GM23338 (cell line): ENCODE data around the gene OR6N1. TPM values are rescaled to one million over a fixed set of nuclear protein-coding genes. Genes with fewer than 3 reads are reported as not detected.

ENCODE experiments used
- ATAC-seq: fragments of 200-7000 bp; cut with Tn5 transposase; 3 replicates; pipeline ENCODE4 v1.9.1; 2020
- DNase-seq: peaks from one replicate; pipeline ENCODE4 v3.0.0-alpha.2; 2015; ENCODE audit warnings: low spot score
- H2AFZ ChIP-seq: fragments of 200-600 bp; sonication (generic); 2 replicates; pipeline ENCODE4 v1.8.0; 2016; ENCODE audit warnings: antibody characterized with exemption, mild to moderate bottlenecking, moderate library complexity
- H3F3A ChIP-seq: fragments of 200-600 bp; sonication (generic); replicated peaks from 2 replicates; pipeline ENCODE4 v1.8.0; 2017; ENCODE audit warnings: antibody characterized with exemption, mixed run types, low read depth
- H3K27ac ChIP-seq: fragments of 200-600 bp; sonication (generic); 2 replicates; pipeline ENCODE4 v1.6.1; 2016; ENCODE audit warnings: low read depth
- H3K27me3 ChIP-seq: fragments of 200-600 bp; sonication (generic); 2 replicates; pipeline ENCODE4 v1.8.0; 2016; ENCODE audit warnings: mild to moderate bottlenecking, mixed run types, moderate library complexity; ENCODE audit not compliant: insufficient read depth
- H3K36me3 ChIP-seq: fragments of 200-600 bp; sonication (generic); 2 replicates; pipeline ENCODE4 v1.8.0; 2016; ENCODE audit warnings: mild to moderate bottlenecking; ENCODE audit not compliant: insufficient read depth
- H3K4me1 ChIP-seq: fragments of 200-600 bp; sonication (generic); 2 replicates; pipeline ENCODE4 v1.8.0; 2016; ENCODE audit warnings: mild to moderate bottlenecking, moderate library complexity; ENCODE audit not compliant: insufficient read depth
- H3K4me2 ChIP-seq: fragments of 200-600 bp; sonication (generic); 2 replicates; pipeline ENCODE4 v1.7.1; 2017; ENCODE audit warnings: mixed run types
- H3K4me3 ChIP-seq: fragments of 200-600 bp; sonication (generic); 2 replicates; pipeline ENCODE4 v1.6.1; 2016; ENCODE audit warnings: mixed run types
- H3K79me2 ChIP-seq: fragments of 200-600 bp; sonication (generic); replicated peaks from 2 replicates; pipeline ENCODE4 v1.8.0; 2017; ENCODE audit warnings: mild to moderate bottlenecking; ENCODE audit not compliant: insufficient read depth
- H3K9me2 ChIP-seq: fragments of 200-600 bp; sonication (generic); 2 replicates; pipeline ENCODE4 v1.8.0; 2017; ENCODE audit not compliant: insufficient read depth
- H4K20me1 ChIP-seq: fragments of 200-600 bp; sonication (generic); replicated peaks from 2 replicates; pipeline ENCODE4 v1.8.0; 2017; ENCODE audit warnings: mild to moderate bottlenecking; ENCODE audit not compliant: insufficient read depth
- H3K27ac Mint-ChIP-seq: 2 replicates; pipeline ENCODE4 v1.8.0; 2020; ENCODE audit warnings: inconsistent platforms, mild to moderate bottlenecking, moderate library complexity, mixed read lengths
- H3K27me3 Mint-ChIP-seq: 3 replicates; pipeline ENCODE4 v1.8.0; 2022; ENCODE audit warnings: low read depth, mild to moderate bottlenecking, moderate library complexity, mixed read lengths, inconsistent platforms; ENCODE audit not compliant: insufficient read depth, poor library complexity
- H3K36me3 Mint-ChIP-seq: 3 replicates; pipeline ENCODE4 v1.8.0; 2021; ENCODE audit warnings: low read depth, mild to moderate bottlenecking, inconsistent platforms, moderate library complexity, mixed read lengths
- H3K4me1 Mint-ChIP-seq: 3 replicates; pipeline ENCODE4 v1.8.0; 2020; ENCODE audit warnings: mild to moderate bottlenecking, inconsistent platforms, mixed read lengths
- H3K4me3 Mint-ChIP-seq: 3 replicates; pipeline ENCODE4 v1.8.0; 2021; ENCODE audit warnings: moderate library complexity, mild to moderate bottlenecking, inconsistent platforms, mixed read lengths
- H3K9me3 Mint-ChIP-seq: 3 replicates; pipeline ENCODE4 v1.8.0; 2020; ENCODE audit warnings: moderate library complexity, mild to moderate bottlenecking, inconsistent platforms, mixed read lengths
- CREB1 ChIP-seq: fragments of 250-450 bp; sonication (Bioruptor Pico); IDR thresholded peaks from 2 replicates; pipeline ENCODE4 v1.5.0; 2020; ENCODE audit warnings: low read depth, mild to moderate bottlenecking, moderate library complexity
- EZH2 ChIP-seq: fragments of 200-600 bp; sonication (generic); IDR thresholded peaks from one replicate; pipeline ENCODE4 v1.8.0; 2017; ENCODE audit warnings: antibody characterized with exemption, mild to moderate bottlenecking, low read depth; ENCODE audit not compliant: unreplicated experiment
- EZH2phosphoT487 ChIP-seq: fragments of 200-600 bp; sonication (generic); IDR thresholded peaks from one replicate; pipeline ENCODE4 v1.8.1; 2018; ENCODE audit warnings: antibody characterized with exemption; ENCODE audit not compliant: unreplicated experiment
- JUNB ChIP-seq: IDR thresholded peaks from one replicate; pipeline ENCODE4 v1.6.1; 2016; ENCODE audit warnings: antibody characterized with exemption; ENCODE audit not compliant: unreplicated experiment
- NANOG ChIP-seq: IDR thresholded peaks from 2 replicates; pipeline ENCODE4 v1.6.1; 2016; ENCODE audit warnings: antibody characterized with exemption, borderline replicate concordance
- POLR2AphosphoS5 ChIP-seq: IDR thresholded peaks from 2 replicates; pipeline ENCODE4 v1.6.1; 2016; ENCODE audit warnings: antibody characterized with exemption, low read depth
- STAT1 ChIP-seq: IDR thresholded peaks from one replicate; pipeline ENCODE4 v1.6.1; 2016; ENCODE audit warnings: antibody characterized with exemption; ENCODE audit not compliant: unreplicated experiment
- ZNF114 ChIP-seq: fragments of 250-450 bp; sonication (Bioruptor Pico); IDR thresholded peaks from 2 replicates; pipeline ENCODE4 v1.5.0; 2020; ENCODE audit warnings: mild to moderate bottlenecking, moderate library complexity
- ZNF331 ChIP-seq: fragments of 250-450 bp; sonication (Bioruptor Pico); IDR thresholded peaks from 2 replicates; pipeline ENCODE4 v1.5.0; 2020; ENCODE audit warnings: low read depth, mild to moderate bottlenecking, moderate library complexity
- polyA plus RNA-seq: library from polyadenylated mRNA; unstranded; fragments of >200 nt; fragmentation: Nextera tagmentation; extraction: Ambion mirVana; gene quantifications from 2 replicates; pipeline ENCODE4 v1.2.1, GENCODE V29; 2016
- total RNA-seq: library from RNA; depleted of rRNA; stranded (reverse); fragments of >200 nt; shearing (Covaris generic); gene quantifications from 2 replicates; pipeline ENCODE4 v1.2.3, GENCODE V29; 2014
- TF ChIP-seq, protein P1 (sequence below): IDR thresholded peaks from 2 replicates; pipeline ENCODE4 v1.6.1; 2016; ENCODE audit warnings: antibody characterized with exemption
- TF ChIP-seq, protein P2 (sequence below), 2 experiments: fragments of 200-600 bp in 1 of 2; sonication (generic) in 1 of 2; conservative IDR thresholded peaks; 2 replicates each; pipeline versions ENCODE4 v1.5.1 to v1.6.1; 2016 to 2017; ENCODE audit warnings: antibody characterized with exemption in 2 of 2, low read depth in 2 of 2, mild to moderate bottlenecking in 2 of 2, moderate library complexity in 1 of 2
- TF ChIP-seq, protein P3 (sequence below): IDR thresholded peaks from one replicate; pipeline ENCODE4 v1.6.1; 2018; ENCODE audit warnings: antibody characterized with exemption; ENCODE audit not compliant: unreplicated experiment
- TF ChIP-seq, protein P4 (sequence below): fragments of 250-450 bp; sonication (Bioruptor Pico); IDR thresholded peaks from 2 replicates; pipeline ENCODE4 v1.5.0; 2020; ENCODE audit warnings: mild to moderate bottlenecking, moderate library complexity

The OR6N1 gene
- total and polyA plus RNA-seq, 2 experiments from 2014 or later = not detected

DNA sequence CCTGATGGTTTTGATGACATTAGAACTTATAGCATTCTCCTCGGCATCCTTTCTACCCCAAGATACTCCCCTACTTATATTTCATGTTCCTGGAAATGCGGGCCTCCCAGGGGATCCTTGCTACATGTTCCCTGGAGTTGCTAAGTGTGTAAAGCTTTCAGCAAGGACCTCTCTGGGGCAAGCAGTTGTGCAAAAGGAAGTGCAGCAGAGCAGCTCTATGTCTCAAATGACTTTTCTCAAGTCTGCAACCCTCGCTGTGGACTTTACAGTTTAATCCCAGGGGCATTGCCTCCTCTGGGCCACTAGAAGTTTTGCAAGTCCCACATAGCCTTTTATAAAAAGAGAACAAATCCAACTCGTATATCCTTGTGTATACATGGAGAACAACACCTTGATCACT, 38.3 kb upstream of the OR6N1 start:
- Mint-ChIP-seq H3K4me1 (no peaks in the 10 kb centered on the region), H3K9me3 (no peaks in the 10 kb centered on the region), H3K36me3 (no peaks in the 10 kb centered on the region), H3K27ac (no peak overlapping the region), H3K4me3 (no peak overlapping the region), H3K27me3 (peaks cover 2% of the 10 kb centered on the region)
- no peak overlapping the region for H3K4me3 ChIP-seq
- H3F3A ChIP-seq = no peaks in the 10 kb centered on the region
- no peak overlapping the region for H3K4me2 ChIP-seq
- TF ChIP-seq POLR2AphosphoS5 (no peak), NANOG (no peak), STAT1 (no peak), ZNF114 (CRISPR knock-in tag) (no peak), JUNB (no peak), EZH2phosphoT487 (no peak), ZNF331 (CRISPR knock-in tag) (no peak), EZH2 (no peak), CREB1 (CRISPR knock-in tag) (no peak)
- TF ChIP-seq, protein P1, sequence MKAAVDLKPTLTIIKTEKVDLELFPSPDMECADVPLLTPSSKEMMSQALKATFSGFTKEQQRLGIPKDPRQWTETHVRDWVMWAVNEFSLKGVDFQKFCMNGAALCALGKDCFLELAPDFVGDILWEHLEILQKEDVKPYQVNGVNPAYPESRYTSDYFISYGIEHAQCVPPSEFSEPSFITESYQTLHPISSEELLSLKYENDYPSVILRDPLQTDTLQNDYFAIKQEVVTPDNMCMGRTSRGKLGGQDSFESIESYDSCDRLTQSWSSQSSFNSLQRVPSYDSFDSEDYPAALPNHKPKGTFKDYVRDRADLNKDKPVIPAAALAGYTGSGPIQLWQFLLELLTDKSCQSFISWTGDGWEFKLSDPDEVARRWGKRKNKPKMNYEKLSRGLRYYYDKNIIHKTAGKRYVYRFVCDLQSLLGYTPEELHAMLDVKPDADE = no peak
- TF ChIP-seq, protein P2, sequence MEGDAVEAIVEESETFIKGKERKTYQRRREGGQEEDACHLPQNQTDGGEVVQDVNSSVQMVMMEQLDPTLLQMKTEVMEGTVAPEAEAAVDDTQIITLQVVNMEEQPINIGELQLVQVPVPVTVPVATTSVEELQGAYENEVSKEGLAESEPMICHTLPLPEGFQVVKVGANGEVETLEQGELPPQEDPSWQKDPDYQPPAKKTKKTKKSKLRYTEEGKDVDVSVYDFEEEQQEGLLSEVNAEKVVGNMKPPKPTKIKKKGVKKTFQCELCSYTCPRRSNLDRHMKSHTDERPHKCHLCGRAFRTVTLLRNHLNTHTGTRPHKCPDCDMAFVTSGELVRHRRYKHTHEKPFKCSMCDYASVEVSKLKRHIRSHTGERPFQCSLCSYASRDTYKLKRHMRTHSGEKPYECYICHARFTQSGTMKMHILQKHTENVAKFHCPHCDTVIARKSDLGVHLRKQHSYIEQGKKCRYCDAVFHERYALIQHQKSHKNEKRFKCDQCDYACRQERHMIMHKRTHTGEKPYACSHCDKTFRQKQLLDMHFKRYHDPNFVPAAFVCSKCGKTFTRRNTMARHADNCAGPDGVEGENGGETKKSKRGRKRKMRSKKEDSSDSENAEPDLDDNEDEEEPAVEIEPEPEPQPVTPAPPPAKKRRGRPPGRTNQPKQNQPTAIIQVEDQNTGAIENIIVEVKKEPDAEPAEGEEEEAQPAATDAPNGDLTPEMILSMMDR (conservative IDR thresholded peaks at IDR 0.05; ENCODE audit: low read depth in 2 of 2) = no peak
- TF ChIP-seq, protein P3, sequence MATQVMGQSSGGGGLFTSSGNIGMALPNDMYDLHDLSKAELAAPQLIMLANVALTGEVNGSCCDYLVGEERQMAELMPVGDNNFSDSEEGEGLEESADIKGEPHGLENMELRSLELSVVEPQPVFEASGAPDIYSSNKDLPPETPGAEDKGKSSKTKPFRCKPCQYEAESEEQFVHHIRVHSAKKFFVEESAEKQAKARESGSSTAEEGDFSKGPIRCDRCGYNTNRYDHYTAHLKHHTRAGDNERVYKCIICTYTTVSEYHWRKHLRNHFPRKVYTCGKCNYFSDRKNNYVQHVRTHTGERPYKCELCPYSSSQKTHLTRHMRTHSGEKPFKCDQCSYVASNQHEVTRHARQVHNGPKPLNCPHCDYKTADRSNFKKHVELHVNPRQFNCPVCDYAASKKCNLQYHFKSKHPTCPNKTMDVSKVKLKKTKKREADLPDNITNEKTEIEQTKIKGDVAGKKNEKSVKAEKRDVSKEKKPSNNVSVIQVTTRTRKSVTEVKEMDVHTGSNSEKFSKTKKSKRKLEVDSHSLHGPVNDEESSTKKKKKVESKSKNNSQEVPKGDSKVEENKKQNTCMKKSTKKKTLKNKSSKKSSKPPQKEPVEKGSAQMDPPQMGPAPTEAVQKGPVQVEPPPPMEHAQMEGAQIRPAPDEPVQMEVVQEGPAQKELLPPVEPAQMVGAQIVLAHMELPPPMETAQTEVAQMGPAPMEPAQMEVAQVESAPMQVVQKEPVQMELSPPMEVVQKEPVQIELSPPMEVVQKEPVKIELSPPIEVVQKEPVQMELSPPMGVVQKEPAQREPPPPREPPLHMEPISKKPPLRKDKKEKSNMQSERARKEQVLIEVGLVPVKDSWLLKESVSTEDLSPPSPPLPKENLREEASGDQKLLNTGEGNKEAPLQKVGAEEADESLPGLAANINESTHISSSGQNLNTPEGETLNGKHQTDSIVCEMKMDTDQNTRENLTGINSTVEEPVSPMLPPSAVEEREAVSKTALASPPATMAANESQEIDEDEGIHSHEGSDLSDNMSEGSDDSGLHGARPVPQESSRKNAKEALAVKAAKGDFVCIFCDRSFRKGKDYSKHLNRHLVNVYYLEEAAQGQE = no peak
- TF ChIP-seq, protein P4, sequence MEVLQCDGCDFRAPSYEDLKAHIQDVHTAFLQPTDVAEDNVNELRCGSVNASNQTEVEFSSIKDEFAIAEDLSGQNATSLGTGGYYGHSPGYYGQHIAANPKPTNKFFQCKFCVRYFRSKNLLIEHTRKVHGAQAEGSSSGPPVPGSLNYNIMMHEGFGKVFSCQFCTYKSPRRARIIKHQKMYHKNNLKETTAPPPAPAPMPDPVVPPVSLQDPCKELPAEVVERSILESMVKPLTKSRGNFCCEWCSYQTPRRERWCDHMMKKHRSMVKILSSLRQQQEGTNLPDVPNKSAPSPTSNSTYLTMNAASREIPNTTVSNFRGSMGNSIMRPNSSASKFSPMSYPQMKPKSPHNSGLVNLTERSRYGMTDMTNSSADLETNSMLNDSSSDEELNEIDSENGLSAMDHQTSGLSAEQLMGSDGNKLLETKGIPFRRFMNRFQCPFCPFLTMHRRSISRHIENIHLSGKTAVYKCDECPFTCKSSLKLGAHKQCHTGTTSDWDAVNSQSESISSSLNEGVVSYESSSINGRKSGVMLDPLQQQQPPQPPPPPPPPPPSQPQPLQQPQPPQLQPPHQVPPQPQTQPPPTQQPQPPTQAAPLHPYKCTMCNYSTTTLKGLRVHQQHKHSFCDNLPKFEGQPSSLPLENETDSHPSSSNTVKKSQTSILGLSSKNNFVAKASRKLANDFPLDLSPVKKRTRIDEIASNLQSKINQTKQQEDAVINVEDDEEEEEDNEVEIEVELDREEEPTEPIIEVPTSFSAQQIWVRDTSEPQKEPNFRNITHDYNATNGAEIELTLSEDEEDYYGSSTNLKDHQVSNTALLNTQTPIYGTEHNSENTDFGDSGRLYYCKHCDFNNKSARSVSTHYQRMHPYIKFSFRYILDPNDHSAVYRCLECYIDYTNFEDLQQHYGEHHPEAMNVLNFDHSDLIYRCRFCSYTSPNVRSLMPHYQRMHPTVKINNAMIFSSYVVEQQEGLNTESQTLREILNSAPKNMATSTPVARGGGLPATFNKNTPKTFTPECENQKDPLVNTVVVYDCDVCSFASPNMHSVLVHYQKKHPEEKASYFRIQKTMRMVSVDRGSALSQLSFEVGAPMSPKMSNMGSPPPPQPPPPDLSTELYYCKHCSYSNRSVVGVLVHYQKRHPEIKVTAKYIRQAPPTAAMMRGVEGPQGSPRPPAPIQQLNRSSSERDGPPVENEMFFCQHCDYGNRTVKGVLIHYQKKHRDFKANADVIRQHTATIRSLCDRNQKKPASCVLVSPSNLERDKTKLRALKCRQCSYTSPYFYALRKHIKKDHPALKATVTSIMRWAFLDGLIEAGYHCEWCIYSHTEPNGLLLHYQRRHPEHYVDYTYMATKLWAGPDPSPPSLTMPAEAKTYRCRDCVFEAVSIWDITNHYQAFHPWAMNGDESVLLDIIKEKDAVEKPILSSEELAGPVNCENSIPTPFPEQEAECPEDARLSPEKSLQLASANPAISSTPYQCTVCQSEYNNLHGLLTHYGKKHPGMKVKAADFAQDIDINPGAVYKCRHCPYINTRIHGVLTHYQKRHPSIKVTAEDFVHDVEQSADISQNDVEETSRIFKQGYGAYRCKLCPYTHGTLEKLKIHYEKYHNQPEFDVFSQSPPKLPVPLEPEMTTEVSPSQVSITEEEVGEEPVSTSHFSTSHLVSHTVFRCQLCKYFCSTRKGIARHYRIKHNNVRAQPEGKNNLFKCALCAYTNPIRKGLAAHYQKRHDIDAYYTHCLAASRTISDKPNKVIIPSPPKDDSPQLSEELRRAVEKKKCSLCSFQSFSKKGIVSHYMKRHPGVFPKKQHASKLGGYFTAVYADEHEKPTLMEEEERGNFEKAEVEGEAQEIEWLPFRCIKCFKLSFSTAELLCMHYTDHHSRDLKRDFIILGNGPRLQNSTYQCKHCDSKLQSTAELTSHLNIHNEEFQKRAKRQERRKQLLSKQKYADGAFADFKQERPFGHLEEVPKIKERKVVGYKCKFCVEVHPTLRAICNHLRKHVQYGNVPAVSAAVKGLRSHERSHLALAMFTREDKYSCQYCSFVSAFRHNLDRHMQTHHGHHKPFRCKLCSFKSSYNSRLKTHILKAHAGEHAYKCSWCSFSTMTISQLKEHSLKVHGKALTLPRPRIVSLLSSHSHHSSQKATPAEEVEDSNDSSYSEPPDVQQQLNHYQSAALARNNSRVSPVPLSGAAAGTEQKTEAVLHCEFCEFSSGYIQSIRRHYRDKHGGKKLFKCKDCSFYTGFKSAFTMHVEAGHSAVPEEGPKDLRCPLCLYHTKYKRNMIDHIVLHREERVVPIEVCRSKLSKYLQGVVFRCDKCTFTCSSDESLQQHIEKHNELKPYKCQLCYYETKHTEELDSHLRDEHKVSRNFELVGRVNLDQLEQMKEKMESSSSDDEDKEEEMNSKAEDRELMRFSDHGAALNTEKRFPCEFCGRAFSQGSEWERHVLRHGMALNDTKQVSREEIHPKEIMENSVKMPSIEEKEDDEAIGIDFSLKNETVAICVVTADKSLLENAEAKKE (CRISPR knock-in tag) = no peak
- H2AFZ ChIP-seq = no peak overlapping the region
- H3K79me2 ChIP-seq = no peaks in the 10 kb centered on the region
- H3K36me3 ChIP-seq = no peaks in the 10 kb centered on the region
- no peak overlapping the region for H3K27ac ChIP-seq
- no peaks in the 10 kb centered on the region for H3K27me3 ChIP-seq
- ATAC-seq = no peak
- no peaks in the 10 kb centered on the region for H4K20me1 ChIP-seq
- no peak for DNase-seq
- no peaks in the 10 kb centered on the region for H3K9me2 ChIP-seq
- H3K4me1 ChIP-seq = no peaks in the 10 kb centered on the region
